ENCODE measurements around the gene EML4. TPM values are rescaled to one million over a fixed set of nuclear protein-coding genes. Genes with fewer than 3 reads are reported as not detected.

The EML4 gene
- total and polyA plus RNA-seq, 9 of the 15 experiments (the other 6 are each of a cell fraction or from before 2014, with no cell fraction given): 14.7 to 48.3 (median 36.5) TPM

- no peak for TF ChIP-seq ZNF253 (CRISPR knock-in tag; conservative IDR thresholded peaks at IDR 0.05)
- no peak for TF ChIP-seq SAFB2 (IDR thresholded peaks at IDR 0.05; ENCODE audit: borderline replicate concordance, low read depth, low read length, severe bottlenecking)
- no peak for TF ChIP-seq SAFB (IDR thresholded peaks at IDR 0.05; ENCODE audit: borderline replicate concordance, low read depth, low read length)
- TF ChIP-seq IRF2 (CRISPR knock-in tag; IDR thresholded peaks at IDR 0.05): no peak
- TF ChIP-seq CTCFL (IDR thresholded peaks at IDR 0.05; ENCODE audit: borderline replicate concordance, insufficient read depth, low read depth, low read length, poor library complexity, severe bottlenecking): no peak
- TF ChIP-seq RBM25 (IDR thresholded peaks at IDR 0.05; ENCODE audit: low read depth, low read length, severe bottlenecking): no peak
- no peak for TF ChIP-seq ZNF431 (CRISPR knock-in tag; IDR thresholded peaks at IDR 0.05)
- TF ChIP-seq RNF219 (CRISPR knock-in tag; IDR thresholded peaks at IDR 0.05): no peak
- no peak for TF ChIP-seq POLR2H (tag; IDR thresholded peaks at IDR 0.05; ENCODE audit: low read depth)
- TF ChIP-seq PCBP1 (IDR thresholded peaks at IDR 0.05; ENCODE audit: low read depth, low read length, poor library complexity, severe bottlenecking): no peak
- TF ChIP-seq TRIM25 (IDR thresholded peaks at IDR 0.05; ENCODE audit: borderline replicate concordance): no peak
- TF ChIP-seq SP1 (CRISPR knock-in tag; IDR thresholded peaks at IDR 0.05): peak; percentile 20
- no peak for TF ChIP-seq ZSCAN29 (IDR thresholded peaks at IDR 0.05)
- TF ChIP-seq TOE1 (IDR thresholded peaks at IDR 0.05; ENCODE audit: borderline replicate concordance): no peak
- TF ChIP-seq TOE1 (CRISPR knock-in tag; IDR thresholded peaks at IDR 0.05; ENCODE audit: borderline replicate concordance, low read depth): no peak
- TF ChIP-seq E4F1 (CRISPR knock-in tag; IDR thresholded peaks at IDR 0.05; ENCODE audit: borderline replicate concordance): no peak
- TF ChIP-seq CHCHD3 (CRISPR knock-in tag; IDR thresholded peaks at IDR 0.05): no peak
- TF ChIP-seq RBM39 (optimal IDR thresholded peaks at IDR 0.05; ENCODE audit: low read depth, low read length): no peak
- no peak; the same call in 1 of the 2 replicates for TF ChIP-seq NBN (IDR thresholded peaks at IDR 0.05; ENCODE audit: low read depth)
Measured at GRCh38 chr2:42196403-42197267, 27.5 kb downstream of the EML4 start (continued).
